Right lobe of liver (tissue), 6 donors: ENCODE data around the gene MYRFL. TPM values are rescaled to one million over a fixed set of nuclear protein-coding genes. Genes with fewer than 3 reads are reported as not detected.

Source experiments
- ATAC-seq, 4 donors: fragments of 200-7000 bp; cut with Tn5 transposase; one replicate each; pipeline ENCODE4 v1.9.1; 2020; ENCODE audit warnings: mild to moderate bottlenecking in 4 of 4, moderate library complexity in 4 of 4
- DNase-seq, 3 donors: peaks; one replicate each; pipeline ENCODE4 v3.0.0-alpha.2; 2020
- H3K27ac ChIP-seq, 3 donors: fragments of 200-600 bp; one replicate each; pipeline ENCODE4 v1.8.0; 2022
- H3K27me3 ChIP-seq, 2 donors: fragments of 200-600 bp; one replicate each; pipeline ENCODE4 v1.8.0; 2022
- H3K36me3 ChIP-seq, 4 donors: fragments of 200-600 bp; sonication (generic) in 1 of 4; one replicate each; pipeline versions ENCODE4 v1.5.1 to v1.8.0; 2017 to 2022; ENCODE audit warnings: control low read depth in 1 of 4
- H3K4me1 ChIP-seq, 4 donors: fragments of 200-600 bp; sonication (generic) in 1 of 4; one replicate each; pipeline versions ENCODE4 v1.5.1 to v1.8.0; 2017 to 2022; ENCODE audit warnings: control low read depth in 1 of 4
- H3K4me3 ChIP-seq, 3 donors: fragments of 200-600 bp; one replicate each; pipeline ENCODE4 v1.8.0; 2022
- H3K9me3 ChIP-seq, 4 donors: fragments of 200-600 bp; sonication (generic) in 1 of 4; one replicate each; pipeline versions ENCODE4 v1.5.1 to v1.8.0; 2017 to 2022; ENCODE audit warnings: control low read depth in 1 of 4
- CTCF ChIP-seq, 4 donors: fragments of 200-600 bp in 3 of 4; fragments of 450-650 bp in 1 of 4; IDR thresholded peaks; one replicate each; pipeline versions ENCODE4 v1.5.1 to v1.8.0; 2016 to 2022; ENCODE audit warnings: antibody characterized with exemption in 4 of 4, mild to moderate bottlenecking in 2 of 4
- POLR2A ChIP-seq: fragments of 450-650 bp; IDR thresholded peaks from one replicate; pipeline ENCODE4 v1.6.1; 2017; ENCODE audit warnings: antibody characterized with exemption, mild to moderate bottlenecking
- WGBS: methylation state at CpG from one replicate; pipeline ENCODE4 v1.1.6; 2018; ENCODE audit warnings: low coverage, low lambda C conversion rate; ENCODE audit not compliant: insufficient coverage; ENCODE audit errors: missing lambda C conversion rate; 5-methylcytosine and 5-hydroxymethylcytosine counted together
- intact Hi-C, 2 donors: fragments of 100-400 bp; cut with DNase I; formaldehyde crosslinking; loops; one replicate each; pipeline versions ENCODE4 v1.11.2 to v1.14.1; 2022
- total RNA-seq, 6 experiments: library from RNA; depleted of rRNA in 2 of 6; stranded (reverse); fragments of >200 nt in 2 of 6; fragmentation: NEBNext Ultra II Directional in 3 of 6; extraction: Animal tissue kit (Norgen Biotek cat#: 25700) in 3 of 6; gene quantifications; one replicate each; pipeline versions ENCODE4 v1.1.0 to v1.2.4, GENCODE V29; 2016 to 2023
- donor health status: DM: no; HTN: yes; CAD: no.
- donor health status: DM: no; HTN: no; CAD: no.
- donor health status: DM: no; HTN: no; CAD: no.
- donor health status: DM: no; HTN: yes; CAD: no.
- donor health status: DM: no; HTN: yes; CAD: no.

The MYRFL gene
- total RNA-seq, 6 experiments from 2014 or later = 0.11 to 0.21 (median 0.17) TPM; not detected in 2

DNA sequence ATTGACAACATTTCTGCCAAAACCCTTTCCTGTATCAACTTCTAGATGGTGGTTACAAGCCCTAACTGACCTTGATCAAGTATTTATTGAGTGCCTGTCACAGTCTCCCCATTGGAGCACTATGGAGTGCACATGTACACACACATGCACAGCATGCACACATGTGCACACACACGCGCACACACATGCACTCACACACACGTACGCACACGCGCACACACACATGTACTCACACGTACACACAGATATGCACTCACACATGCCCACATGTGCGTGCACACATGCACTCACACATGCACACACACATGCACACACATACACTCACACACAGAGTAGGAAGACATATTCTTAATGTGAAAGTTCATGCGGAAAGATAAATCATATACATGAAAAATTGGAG lies 43.7 kb downstream of the MYRFL start:
- Histone ChIP-seq H3K9me3 (no peaks in the 10 kb centered on the region), H3K27ac (no peak overlapping the region), H3K36me3 (no peaks in the 10 kb centered on the region), H3K27me3 (no peaks in the 10 kb centered on the region), H3K4me1 (no peaks in the 10 kb centered on the region), H3K4me3 (no peak overlapping the region)
- 81% methylated on average over 9 of the region's 9 CpGs for WGBS
- intact Hi-C loops = no loop called here
- no peak for DNase-seq
- no peak for TF ChIP-seq POLR2A
- TF ChIP-seq CTCF (IDR thresholded peaks at IDR 0.05) = no peak
- ATAC-seq = no peak

DNA sequence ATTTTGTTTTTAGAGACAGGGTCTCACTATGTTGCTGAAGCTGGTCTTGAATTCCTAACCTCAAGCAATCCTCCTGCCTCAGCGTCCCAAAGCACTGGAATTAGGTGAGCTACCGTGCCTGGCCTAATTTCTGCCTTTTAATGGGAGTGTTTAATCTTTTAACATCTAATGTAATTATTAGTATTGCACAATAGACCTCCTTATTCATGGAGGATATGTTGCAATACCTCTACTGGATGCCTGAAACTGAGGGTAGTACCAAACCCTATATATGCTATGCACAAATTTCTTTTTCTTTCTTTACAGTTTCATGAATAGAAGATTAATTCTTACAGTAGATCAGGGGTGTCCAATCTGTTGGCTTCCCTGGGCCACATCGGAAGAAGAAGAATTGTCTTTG lies 47.8 kb downstream of the MYRFL start:
- TF ChIP-seq POLR2A = no peak
- no peak for TF ChIP-seq CTCF (IDR thresholded peaks at IDR 0.05)
- Histone ChIP-seq H3K9me3 (no peaks in the 10 kb centered on the region), H3K4me1 (no peaks in the 10 kb centered on the region), H3K27ac (no peak overlapping the region), H3K27me3 (no peaks in the 10 kb centered on the region), H3K36me3 (no peaks in the 10 kb centered on the region), H3K4me3 (no peak overlapping the region)
- ATAC-seq (no peak), DNase-seq (no peak)
- intact Hi-C loops = no loop called here
- 38% methylated on average over 3 of the region's 3 CpGs for WGBS

DNA sequence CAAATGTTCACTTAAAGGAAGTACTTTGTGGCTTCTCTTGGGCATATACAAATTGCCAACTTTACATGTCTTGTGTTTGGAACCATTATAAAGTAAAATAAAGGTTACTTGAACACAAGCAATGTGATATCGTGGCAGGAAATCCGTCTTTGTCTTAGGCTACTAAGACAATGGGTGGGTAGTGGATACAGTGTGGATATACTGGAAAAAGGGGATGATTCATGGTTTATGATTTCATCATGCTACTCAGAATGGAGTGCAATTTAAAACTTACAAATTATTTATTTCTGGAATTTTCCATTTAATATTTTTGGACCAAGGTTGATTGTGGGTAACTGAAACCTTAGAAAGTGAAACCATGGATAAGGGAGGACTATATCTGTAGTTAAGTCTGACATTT lies 48.4 kb downstream of the MYRFL start:
- H3K9me3 ChIP-seq = no peaks in the 10 kb centered on the region
- 69% methylated on average over 2 of the region's 2 CpGs for WGBS
- no peak overlapping the region for H3K4me3 ChIP-seq
- peak; percentile 38 to 88 (median 62) for ATAC-seq
- no peak for DNase-seq
- intact Hi-C loops = no loop called here
- no peaks in the 10 kb centered on the region for H3K4me1 ChIP-seq
- H3K27me3 ChIP-seq = no peaks in the 10 kb centered on the region
- TF ChIP-seq POLR2A (no peak), CTCF (IDR thresholded peaks at IDR 0.05) (no peak)
- H3K27ac ChIP-seq = no peak overlapping the region
- H3K36me3 ChIP-seq = no peaks in the 10 kb centered on the region

GRCh38 chr12:69874606-69875005 lies 49.6 kb downstream of the MYRFL start:
- WGBS = 84% methylated on average over 1 of the region's 1 CpG
- H3K36me3 ChIP-seq = no peaks in the 10 kb centered on the region
- H3K9me3 ChIP-seq = no peaks in the 10 kb centered on the region
- H3K27ac ChIP-seq = no peak overlapping the region
- no peak for ATAC-seq
- H3K27me3 ChIP-seq = no peaks in the 10 kb centered on the region
- H3K4me1 ChIP-seq = peaks cover 0 to 4% (median 0%) of the 10 kb centered on the region in 4 donors
- H3K4me3 ChIP-seq = no peak overlapping the region
- DNase-seq = no peak
- intact Hi-C loops = no loop called here
- TF ChIP-seq POLR2A = no peak
- TF ChIP-seq CTCF (IDR thresholded peaks at IDR 0.05) = no peak

DNA sequence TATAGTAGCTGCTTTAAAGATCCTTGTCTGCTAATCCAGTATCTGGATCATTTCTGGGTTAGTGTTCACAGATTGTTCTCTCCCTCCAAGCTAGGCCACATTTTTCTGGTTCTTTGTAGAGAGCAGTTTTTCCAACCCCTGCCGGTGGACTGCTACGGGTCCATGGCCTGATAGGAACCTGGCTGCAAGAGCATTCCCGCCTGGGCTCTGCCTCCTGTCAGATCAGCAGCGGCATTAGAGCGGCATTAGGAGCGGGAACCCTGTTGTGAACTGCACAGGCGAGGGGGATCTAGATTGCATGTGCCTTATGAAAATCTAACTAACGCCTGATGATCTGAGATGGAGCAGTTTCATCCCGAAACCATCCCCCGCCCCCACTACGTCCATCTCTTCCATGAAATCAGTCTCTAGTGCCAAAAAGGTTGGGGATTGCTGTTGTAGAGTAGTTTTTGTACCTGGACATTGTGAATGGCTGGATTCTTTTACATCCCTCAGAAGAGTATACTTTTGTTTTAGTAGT lies 50.4 kb downstream of the MYRFL start:
- Histone ChIP-seq H3K36me3 (no peaks in the 10 kb centered on the region), H3K4me1 (peaks cover 0 to 4% (median 0%) of the 10 kb centered on the region in 4 donors), H3K4me3 (no peak overlapping the region), H3K27ac (no peak overlapping the region), H3K27me3 (no peaks in the 10 kb centered on the region), H3K9me3 (no peaks in the 10 kb centered on the region)
- TF ChIP-seq CTCF (IDR thresholded peaks at IDR 0.05) (no peak), POLR2A (no peak)
- WGBS = 81% methylated on average over 10 of the region's 11 CpGs
- intact Hi-C loops = no loop called here
- ATAC-seq (no peak), DNase-seq (no peak)
